ENCODE results near the gene LPP. TPM values are rescaled to one million over a fixed set of nuclear protein-coding genes. Genes with fewer than 3 reads are reported as not detected.
A peak's percentile ranks its signal among the peaks of the same experiment; 100 is the strongest.

Gene LPP
- total and polyA plus RNA-seq, 5 donors from 2014 or later: 14.5 to 102 (median 21.7) TPM

GRCh38 chr3:188842639-188843038 lies 688.7 kb downstream of the LPP start:
- DNase-seq (no peak), ATAC-seq (ENCODE audit: low read depth in 2 of 2) (no peak)
- Histone ChIP-seq H3K4me3 (ENCODE audit: low read depth, low read length) (no peak overlapping the region), H3K9me3 (ENCODE audit: control insufficient read depth in 2 of 2, low read length in 2 of 2) (no peaks in the 10 kb centered on the region), H3K36me3 (ENCODE audit: control insufficient read depth, insufficient read depth, low read length) (no peaks in the 10 kb centered on the region), H3K27me3 (ENCODE audit: control insufficient read depth, insufficient read depth, low read length) (no peaks in the 10 kb centered on the region), H3K27ac (ENCODE audit: insufficient read depth, low read length, poor library complexity, severe bottlenecking) (no peak overlapping the region), H3K4me1 (ENCODE audit: control insufficient read depth, insufficient read depth, low read length, poor library complexity, severe bottlenecking) (no peaks in the 10 kb centered on the region)
- Mint-ChIP-seq H3K36me3 (peaks cover 5% of the 10 kb centered on the region), H3K27ac (peak overlapping the region in 1 of 3 donors; percentile 8), H3K9me3 (peaks cover 0 to 2% (median 0%) of the 10 kb centered on the region in 7 donors), H3K27me3 (no peaks in the 10 kb centered on the region), H3K4me3 (no peak overlapping the region), H3K4me1 (peaks cover 0 to 8% (median 1%) of the 10 kb centered on the region in 4 donors)

GRCh38 chr3:188844096-188844495 lies 690.1 kb downstream of the LPP start:
- no peaks in the 10 kb centered on the region for H3K27me3 ChIP-seq (ENCODE audit: control insufficient read depth, insufficient read depth, low read length)
- H3K27ac ChIP-seq (ENCODE audit: insufficient read depth, low read length, poor library complexity, severe bottlenecking): no peak overlapping the region
- no peaks in the 10 kb centered on the region for H3K27me3 Mint-ChIP-seq
- DNase-seq (no peak), ATAC-seq (ENCODE audit: low read depth in 2 of 2) (no peak)
- no peaks in the 10 kb centered on the region for H3K4me1 ChIP-seq (ENCODE audit: control insufficient read depth, insufficient read depth, low read length, poor library complexity, severe bottlenecking)
- no peak overlapping the region for H3K4me3 ChIP-seq (ENCODE audit: low read depth, low read length)
- H3K9me3 Mint-ChIP-seq: peaks cover 0 to 2% (median 0%) of the 10 kb centered on the region in 7 donors
- H3K9me3 ChIP-seq (ENCODE audit: control insufficient read depth in 2 of 2, low read length in 2 of 2): no peaks in the 10 kb centered on the region
- no peak overlapping the region for H3K27ac Mint-ChIP-seq
- H3K4me1 Mint-ChIP-seq: peaks cover 0 to 8% (median 0%) of the 10 kb centered on the region in 4 donors
- no peaks in the 10 kb centered on the region for H3K36me3 ChIP-seq (ENCODE audit: control insufficient read depth, insufficient read depth, low read length)
- H3K4me3 Mint-ChIP-seq: no peak overlapping the region
- H3K36me3 Mint-ChIP-seq: no peaks in the 10 kb centered on the region

GRCh38 chr3:188845514-188845913 lies 691.6 kb downstream of the LPP start:
- Mint-ChIP-seq H3K27me3 (no peaks in the 10 kb centered on the region), H3K9me3 (peaks cover 0 to 1% (median 0%) of the 10 kb centered on the region in 7 donors), H3K4me3 (no peak overlapping the region), H3K4me1 (peaks cover 0 to 8% (median 0%) of the 10 kb centered on the region in 4 donors), H3K36me3 (peaks cover under 1% of the 10 kb centered on the region), H3K27ac (no peak overlapping the region)
- no peaks in the 10 kb centered on the region for H3K9me3 ChIP-seq (ENCODE audit: control insufficient read depth in 2 of 2, low read length in 2 of 2)
- H3K36me3 ChIP-seq (ENCODE audit: control insufficient read depth, insufficient read depth, low read length): no peaks in the 10 kb centered on the region
- H3K27me3 ChIP-seq (ENCODE audit: control insufficient read depth, insufficient read depth, low read length): no peaks in the 10 kb centered on the region
- ATAC-seq (ENCODE audit: low read depth in 2 of 2): no peak
- DNase-seq: no peak
- H3K27ac ChIP-seq (ENCODE audit: insufficient read depth, low read length, poor library complexity, severe bottlenecking): no peak overlapping the region
- no peak overlapping the region for H3K4me3 ChIP-seq (ENCODE audit: low read depth, low read length)
- no peaks in the 10 kb centered on the region for H3K4me1 ChIP-seq (ENCODE audit: control insufficient read depth, insufficient read depth, low read length, poor library complexity, severe bottlenecking)

- H3K9me3 Mint-ChIP-seq: peaks cover 0 to 2% (median 0%) of the 10 kb centered on the region in 7 donors
- no peaks in the 10 kb centered on the region for H3K27me3 ChIP-seq (ENCODE audit: control insufficient read depth, insufficient read depth, low read length)
- no peaks in the 10 kb centered on the region for H3K36me3 ChIP-seq (ENCODE audit: control insufficient read depth, insufficient read depth, low read length)
- H3K4me3 ChIP-seq (ENCODE audit: low read depth, low read length): no peak overlapping the region
- ATAC-seq (ENCODE audit: low read depth in 2 of 2) (no peak), DNase-seq (no peak)
- H3K4me1 ChIP-seq (ENCODE audit: control insufficient read depth, insufficient read depth, low read length, poor library complexity, severe bottlenecking): no peaks in the 10 kb centered on the region
- H3K27me3 Mint-ChIP-seq: no peaks in the 10 kb centered on the region
- H3K4me3 Mint-ChIP-seq: no peak overlapping the region
- peaks cover 4% of the 10 kb centered on the region for H3K36me3 Mint-ChIP-seq
- H3K27ac ChIP-seq (ENCODE audit: insufficient read depth, low read length, poor library complexity, severe bottlenecking): no peak overlapping the region
- H3K4me1 Mint-ChIP-seq: peaks cover 0 to 4% (median 0%) of the 10 kb centered on the region in 4 donors
- H3K9me3 ChIP-seq (ENCODE audit: control insufficient read depth in 2 of 2, low read length in 2 of 2): no peaks in the 10 kb centered on the region
- H3K27ac Mint-ChIP-seq: no peak overlapping the region
These were observed 695.0 kb downstream of the LPP start for GRCh38 chr3:188848947-188849346.

- Mint-ChIP-seq H3K36me3 (peaks cover 4% of the 10 kb centered on the region), H3K27me3 (no peaks in the 10 kb centered on the region), H3K9me3 (peaks cover 0 to 2% (median 0%) of the 10 kb centered on the region in 7 donors), H3K4me3 (no peak overlapping the region), H3K27ac (no peak overlapping the region), H3K4me1 (peaks cover 0 to 4% (median 0%) of the 10 kb centered on the region in 4 donors)
- Histone ChIP-seq H3K27ac (ENCODE audit: insufficient read depth, low read length, poor library complexity, severe bottlenecking) (no peak overlapping the region), H3K9me3 (ENCODE audit: control insufficient read depth in 2 of 2, low read length in 2 of 2) (no peaks in the 10 kb centered on the region), H3K27me3 (ENCODE audit: control insufficient read depth, insufficient read depth, low read length) (no peaks in the 10 kb centered on the region), H3K36me3 (ENCODE audit: control insufficient read depth, insufficient read depth, low read length) (no peaks in the 10 kb centered on the region), H3K4me1 (ENCODE audit: control insufficient read depth, insufficient read depth, low read length, poor library complexity, severe bottlenecking) (no peaks in the 10 kb centered on the region), H3K4me3 (ENCODE audit: low read depth, low read length) (no peak overlapping the region)
- DNase-seq (no peak), ATAC-seq (ENCODE audit: low read depth in 2 of 2) (no peak)
These were observed 700.2 kb downstream of the LPP start for GRCh38 chr3:188853856-188854771.

- no peak overlapping the region for H3K27ac Mint-ChIP-seq
- H3K4me1 ChIP-seq (ENCODE audit: control insufficient read depth, insufficient read depth, low read length, poor library complexity, severe bottlenecking): no peaks in the 10 kb centered on the region
- no peak overlapping the region for H3K4me3 Mint-ChIP-seq
- H3K27me3 ChIP-seq (ENCODE audit: control insufficient read depth, insufficient read depth, low read length): no peaks in the 10 kb centered on the region
- no peak overlapping the region for H3K4me3 ChIP-seq (ENCODE audit: low read depth, low read length)
- no peak for ATAC-seq (ENCODE audit: low read depth in 2 of 2)
- H3K4me1 Mint-ChIP-seq: peaks cover 0 to 4% (median 0%) of the 10 kb centered on the region in 4 donors
- H3K36me3 Mint-ChIP-seq: peaks cover 4% of the 10 kb centered on the region
- H3K9me3 ChIP-seq (ENCODE audit: control insufficient read depth in 2 of 2, low read length in 2 of 2): no peaks in the 10 kb centered on the region
- H3K27me3 Mint-ChIP-seq: no peaks in the 10 kb centered on the region
- no peak overlapping the region for H3K27ac ChIP-seq (ENCODE audit: insufficient read depth, low read length, poor library complexity, severe bottlenecking)
- no peak for DNase-seq
- H3K9me3 Mint-ChIP-seq: peaks cover 0 to 2% (median 0%) of the 10 kb centered on the region in 7 donors
- no peaks in the 10 kb centered on the region for H3K36me3 ChIP-seq (ENCODE audit: control insufficient read depth, insufficient read depth, low read length)
These were observed 700.8 kb downstream of the LPP start for GRCh38 chr3:188854772-188855149.

GRCh38 chr3:188855675-188856074 lies 701.7 kb downstream of the LPP start:
- Mint-ChIP-seq H3K4me3 (no peak overlapping the region), H3K4me1 (peaks cover 0 to 4% (median 0%) of the 10 kb centered on the region in 4 donors), H3K27me3 (no peaks in the 10 kb centered on the region), H3K9me3 (peaks cover 0 to 2% (median 0%) of the 10 kb centered on the region in 7 donors), H3K27ac (no peak overlapping the region), H3K36me3 (peaks cover 2% of the 10 kb centered on the region)
- no peak for ATAC-seq (ENCODE audit: low read depth in 2 of 2)
- H3K4me1 ChIP-seq (ENCODE audit: control insufficient read depth, insufficient read depth, low read length, poor library complexity, severe bottlenecking): no peaks in the 10 kb centered on the region
- no peaks in the 10 kb centered on the region for H3K9me3 ChIP-seq (ENCODE audit: control insufficient read depth in 2 of 2, low read length in 2 of 2)
- no peak overlapping the region for H3K4me3 ChIP-seq (ENCODE audit: low read depth, low read length)
- H3K36me3 ChIP-seq (ENCODE audit: control insufficient read depth, insufficient read depth, low read length): no peaks in the 10 kb centered on the region
- no peak for DNase-seq
- H3K27ac ChIP-seq (ENCODE audit: insufficient read depth, low read length, poor library complexity, severe bottlenecking): no peak overlapping the region
- no peaks in the 10 kb centered on the region for H3K27me3 ChIP-seq (ENCODE audit: control insufficient read depth, insufficient read depth, low read length)

GRCh38 chr3:188860147-188860546 lies 706.2 kb downstream of the LPP start:
- H3K27ac ChIP-seq (ENCODE audit: insufficient read depth, low read length, poor library complexity, severe bottlenecking): no peak overlapping the region
- no peak overlapping the region for H3K27ac Mint-ChIP-seq
- H3K4me3 Mint-ChIP-seq: no peak overlapping the region

More at GRCh38 chr3:188860147-188860546, 706.2 kb downstream of the LPP start:
- Mint-ChIP-seq H3K27me3 (no peaks in the 10 kb centered on the region), H3K4me1 (peaks cover 0 to 5% (median 0%) of the 10 kb centered on the region in 4 donors), H3K36me3 (no peaks in the 10 kb centered on the region), H3K9me3 (no peaks in the 10 kb centered on the region)
- DNase-seq (no peak), ATAC-seq (ENCODE audit: low read depth in 2 of 2) (no peak)
- Histone ChIP-seq H3K4me1 (ENCODE audit: control insufficient read depth, insufficient read depth, low read length, poor library complexity, severe bottlenecking) (no peaks in the 10 kb centered on the region), H3K4me3 (ENCODE audit: low read depth, low read length) (no peak overlapping the region), H3K9me3 (ENCODE audit: control insufficient read depth in 2 of 2, low read length in 2 of 2) (no peaks in the 10 kb centered on the region), H3K36me3 (ENCODE audit: control insufficient read depth, insufficient read depth, low read length) (no peaks in the 10 kb centered on the region), H3K27me3 (ENCODE audit: control insufficient read depth, insufficient read depth, low read length) (no peaks in the 10 kb centered on the region)

All from CD4-positive, CD25-positive, alpha-beta regulatory T cell (primary cell).